PFSK-1 (cell line): ENCODE measurements around the gene NAGS.

Source experiments
- POLR2AphosphoS5 ChIP-seq: IDR thresholded peaks from 2 replicates; pipeline ENCODE4 v1.6.1; 2012; ENCODE audit warnings: low read depth, mild to moderate bottlenecking, control low read depth, low read length, moderate library complexity
- SIN3A ChIP-seq: IDR thresholded peaks from 2 replicates; pipeline ENCODE4 v1.6.1; 2012; ENCODE audit warnings: mild to moderate bottlenecking, low read length, moderate library complexity, borderline replicate concordance; ENCODE audit not compliant: insufficient read depth
- TAF1 ChIP-seq: IDR thresholded peaks from 2 replicates; pipeline ENCODE4 v1.6.1; 2012; ENCODE audit warnings: low read length, control low read depth, borderline replicate concordance; ENCODE audit not compliant: insufficient read depth
- TF ChIP-seq, protein P1 (sequence below), 2 experiments: IDR thresholded peaks; 2 replicates each; pipeline versions ENCODE4 v1.6.1 to v1.8.0; 2011 to 2012; ENCODE audit warnings: low read depth in 2 of 2, low read length in 2 of 2, control low read depth in 1 of 2, inconsistent platforms in 1 of 2, mild to moderate bottlenecking in 1 of 2, moderate library complexity in 1 of 2; ENCODE audit not compliant: insufficient read depth in 1 of 2

DNA sequence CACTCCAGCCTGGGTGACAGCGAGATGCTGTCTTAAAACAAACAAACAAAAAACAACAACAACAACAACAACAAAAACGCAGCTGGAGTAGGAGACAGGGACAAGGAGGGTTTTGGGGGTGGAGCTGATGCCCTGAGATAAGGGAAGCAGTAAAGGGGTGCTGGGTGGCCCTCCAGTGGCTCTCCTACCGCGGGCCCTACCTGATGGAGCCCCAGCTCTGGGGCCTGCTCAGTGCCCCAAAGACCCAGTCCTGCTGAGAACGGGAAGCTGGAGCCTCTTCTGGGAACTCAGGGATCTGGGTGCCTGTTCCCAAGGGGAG, 21.3 kb upstream of the NAGS start:
- TF ChIP-seq TAF1: no peak
- no peak for TF ChIP-seq SIN3A
- no peak for TF ChIP-seq POLR2AphosphoS5
- TF ChIP-seq, protein P1, sequence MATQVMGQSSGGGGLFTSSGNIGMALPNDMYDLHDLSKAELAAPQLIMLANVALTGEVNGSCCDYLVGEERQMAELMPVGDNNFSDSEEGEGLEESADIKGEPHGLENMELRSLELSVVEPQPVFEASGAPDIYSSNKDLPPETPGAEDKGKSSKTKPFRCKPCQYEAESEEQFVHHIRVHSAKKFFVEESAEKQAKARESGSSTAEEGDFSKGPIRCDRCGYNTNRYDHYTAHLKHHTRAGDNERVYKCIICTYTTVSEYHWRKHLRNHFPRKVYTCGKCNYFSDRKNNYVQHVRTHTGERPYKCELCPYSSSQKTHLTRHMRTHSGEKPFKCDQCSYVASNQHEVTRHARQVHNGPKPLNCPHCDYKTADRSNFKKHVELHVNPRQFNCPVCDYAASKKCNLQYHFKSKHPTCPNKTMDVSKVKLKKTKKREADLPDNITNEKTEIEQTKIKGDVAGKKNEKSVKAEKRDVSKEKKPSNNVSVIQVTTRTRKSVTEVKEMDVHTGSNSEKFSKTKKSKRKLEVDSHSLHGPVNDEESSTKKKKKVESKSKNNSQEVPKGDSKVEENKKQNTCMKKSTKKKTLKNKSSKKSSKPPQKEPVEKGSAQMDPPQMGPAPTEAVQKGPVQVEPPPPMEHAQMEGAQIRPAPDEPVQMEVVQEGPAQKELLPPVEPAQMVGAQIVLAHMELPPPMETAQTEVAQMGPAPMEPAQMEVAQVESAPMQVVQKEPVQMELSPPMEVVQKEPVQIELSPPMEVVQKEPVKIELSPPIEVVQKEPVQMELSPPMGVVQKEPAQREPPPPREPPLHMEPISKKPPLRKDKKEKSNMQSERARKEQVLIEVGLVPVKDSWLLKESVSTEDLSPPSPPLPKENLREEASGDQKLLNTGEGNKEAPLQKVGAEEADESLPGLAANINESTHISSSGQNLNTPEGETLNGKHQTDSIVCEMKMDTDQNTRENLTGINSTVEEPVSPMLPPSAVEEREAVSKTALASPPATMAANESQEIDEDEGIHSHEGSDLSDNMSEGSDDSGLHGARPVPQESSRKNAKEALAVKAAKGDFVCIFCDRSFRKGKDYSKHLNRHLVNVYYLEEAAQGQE (IDR thresholded peaks at IDR 0.05; ENCODE audit: insufficient read depth in 1 of 2, low read depth in 2 of 2, low read length in 2 of 2): no peak
